WI38 (cell line): ENCODE measurements around the gene CCDC171.

ENCODE experiments used
- H3K4me3 ChIP-seq: 2 replicates; pipeline ENCODE4 v1.5.1; 2011; ENCODE audit warnings: low read depth, mild to moderate bottlenecking, control low read depth, low read length
- TF ChIP-seq, protein P1 (sequence below): IDR thresholded peaks from 2 replicates; pipeline ENCODE4 v1.5.1; 2012; ENCODE audit warnings: low read depth, mild to moderate bottlenecking, control low read depth, low read length

Gene CCDC171

GRCh38 chr9:15552636-15553527 is at the start of gene CCDC171:
Gene CCDC171, plus strand, starts transcription at chr9:15553043. Its CDS starts 11,046 bp downstream, at chr9:15564089.
- TF ChIP-seq, protein P1, sequence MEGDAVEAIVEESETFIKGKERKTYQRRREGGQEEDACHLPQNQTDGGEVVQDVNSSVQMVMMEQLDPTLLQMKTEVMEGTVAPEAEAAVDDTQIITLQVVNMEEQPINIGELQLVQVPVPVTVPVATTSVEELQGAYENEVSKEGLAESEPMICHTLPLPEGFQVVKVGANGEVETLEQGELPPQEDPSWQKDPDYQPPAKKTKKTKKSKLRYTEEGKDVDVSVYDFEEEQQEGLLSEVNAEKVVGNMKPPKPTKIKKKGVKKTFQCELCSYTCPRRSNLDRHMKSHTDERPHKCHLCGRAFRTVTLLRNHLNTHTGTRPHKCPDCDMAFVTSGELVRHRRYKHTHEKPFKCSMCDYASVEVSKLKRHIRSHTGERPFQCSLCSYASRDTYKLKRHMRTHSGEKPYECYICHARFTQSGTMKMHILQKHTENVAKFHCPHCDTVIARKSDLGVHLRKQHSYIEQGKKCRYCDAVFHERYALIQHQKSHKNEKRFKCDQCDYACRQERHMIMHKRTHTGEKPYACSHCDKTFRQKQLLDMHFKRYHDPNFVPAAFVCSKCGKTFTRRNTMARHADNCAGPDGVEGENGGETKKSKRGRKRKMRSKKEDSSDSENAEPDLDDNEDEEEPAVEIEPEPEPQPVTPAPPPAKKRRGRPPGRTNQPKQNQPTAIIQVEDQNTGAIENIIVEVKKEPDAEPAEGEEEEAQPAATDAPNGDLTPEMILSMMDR: no peak
- peak within 1 kb of the TSS; percentile 90 for H3K4me3 ChIP-seq

DNA sequence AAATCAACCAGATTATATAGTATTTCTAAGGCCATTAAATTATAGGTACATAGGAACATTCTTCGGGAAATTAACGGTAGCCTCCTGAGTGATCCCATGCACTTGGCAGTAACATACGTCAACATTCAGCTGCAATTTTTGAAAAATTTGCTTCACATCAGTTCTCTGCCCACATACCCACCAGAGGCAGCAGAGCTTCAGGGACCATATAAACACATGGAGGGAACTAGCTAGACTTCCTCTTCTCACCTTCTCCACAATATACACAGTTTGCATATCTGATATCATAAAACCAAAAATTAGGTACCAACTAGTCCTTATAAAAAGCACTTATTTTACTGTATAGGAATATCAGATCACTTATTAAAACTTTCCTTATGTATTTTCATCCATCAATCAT is 46.9 kb upstream of the CCDC171 start:
- TF ChIP-seq, protein P1: no peak
- H3K4me3 ChIP-seq: no peak overlapping the region

DNA sequence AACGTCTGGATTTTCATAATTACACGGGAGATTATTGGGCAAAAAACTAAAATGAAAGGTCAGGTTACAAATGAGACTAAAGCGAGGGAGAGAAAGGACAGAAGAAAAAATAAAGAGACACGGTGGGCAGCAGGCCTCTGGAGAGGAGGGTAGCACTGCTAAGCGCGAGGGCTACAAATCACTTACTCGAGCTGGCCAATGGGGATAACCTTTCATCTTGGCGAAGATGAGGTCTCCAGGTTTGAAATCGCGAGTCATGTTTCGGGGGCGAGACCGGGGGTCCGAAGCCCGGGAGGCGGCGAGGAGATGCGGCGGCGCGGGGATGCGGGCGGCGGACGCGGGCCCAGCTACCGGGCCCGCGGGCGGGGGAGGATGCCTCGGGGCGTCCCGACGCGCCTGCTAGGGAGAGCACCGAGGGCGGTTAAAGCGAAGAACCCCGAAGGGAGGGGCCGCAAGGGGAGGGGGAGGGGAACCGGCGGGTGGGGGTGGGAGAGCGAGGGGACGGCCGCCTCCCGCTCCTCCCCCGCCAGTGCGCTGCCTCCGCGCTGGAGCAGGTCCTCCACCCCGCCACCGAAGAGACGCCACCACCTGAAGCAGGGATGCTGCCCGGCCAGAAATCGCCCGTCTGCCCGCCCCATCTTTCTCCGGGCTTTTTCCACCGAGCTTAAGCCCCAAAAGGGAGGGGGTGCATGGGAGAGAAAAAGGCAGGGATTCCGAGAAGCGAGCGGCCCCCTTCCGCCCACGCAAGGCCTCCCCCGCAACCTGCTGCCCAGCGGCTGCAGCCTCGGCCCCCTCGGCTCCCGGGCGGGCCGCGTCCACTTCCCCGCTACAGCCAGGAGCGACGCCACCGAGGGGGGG is 42.7 kb upstream of the CCDC171 start:
- TF ChIP-seq, protein P1: no peak
- H3K4me3 ChIP-seq: peak overlapping the region; percentile 89

- TF ChIP-seq, protein P1: no peak
Measured at GRCh38 chr9:15510789-15511575, 41.9 kb upstream of the CCDC171 start, which contains the start of gene PSIP1. Gene PSIP1, minus strand, starts transcription at chr9:15510970. Its CDS starts 782 bp downstream, at chr9:15510188.

GRCh38 chr9:15512204-15512603 is 40.6 kb upstream of the CCDC171 start:
- TF ChIP-seq, protein P1: no peak
- no peak overlapping the region for H3K4me3 ChIP-seq

More at GRCh38 chr9:15510789-15511575, 41.9 kb upstream of the CCDC171 start, which contains the start of gene PSIP1:
- H3K4me3 ChIP-seq: peak within 1 kb of the TSS; percentile 89

- no peak overlapping the region for H3K4me3 ChIP-seq
- TF ChIP-seq, protein P1: no peak
Measured at GRCh38 chr9:15512889-15513288, 40.0 kb upstream of the CCDC171 start.
